WI38 (cell line): ENCODE data around the gene CHADL.

Experiments used
- H3K4me3 ChIP-seq: 2 replicates; pipeline ENCODE4 v1.5.1; 2011; ENCODE audit warnings: low read depth, mild to moderate bottlenecking, control low read depth, low read length
- TF ChIP-seq, protein P1 (sequence below): IDR thresholded peaks from 2 replicates; pipeline ENCODE4 v1.5.1; 2012; ENCODE audit warnings: low read depth, mild to moderate bottlenecking, control low read depth, low read length

CHADL gene

GRCh38 chr22:41238570-41239442 is 1.9 kb downstream of the CHADL start:
- no peak overlapping the region for H3K4me3 ChIP-seq

DNA sequence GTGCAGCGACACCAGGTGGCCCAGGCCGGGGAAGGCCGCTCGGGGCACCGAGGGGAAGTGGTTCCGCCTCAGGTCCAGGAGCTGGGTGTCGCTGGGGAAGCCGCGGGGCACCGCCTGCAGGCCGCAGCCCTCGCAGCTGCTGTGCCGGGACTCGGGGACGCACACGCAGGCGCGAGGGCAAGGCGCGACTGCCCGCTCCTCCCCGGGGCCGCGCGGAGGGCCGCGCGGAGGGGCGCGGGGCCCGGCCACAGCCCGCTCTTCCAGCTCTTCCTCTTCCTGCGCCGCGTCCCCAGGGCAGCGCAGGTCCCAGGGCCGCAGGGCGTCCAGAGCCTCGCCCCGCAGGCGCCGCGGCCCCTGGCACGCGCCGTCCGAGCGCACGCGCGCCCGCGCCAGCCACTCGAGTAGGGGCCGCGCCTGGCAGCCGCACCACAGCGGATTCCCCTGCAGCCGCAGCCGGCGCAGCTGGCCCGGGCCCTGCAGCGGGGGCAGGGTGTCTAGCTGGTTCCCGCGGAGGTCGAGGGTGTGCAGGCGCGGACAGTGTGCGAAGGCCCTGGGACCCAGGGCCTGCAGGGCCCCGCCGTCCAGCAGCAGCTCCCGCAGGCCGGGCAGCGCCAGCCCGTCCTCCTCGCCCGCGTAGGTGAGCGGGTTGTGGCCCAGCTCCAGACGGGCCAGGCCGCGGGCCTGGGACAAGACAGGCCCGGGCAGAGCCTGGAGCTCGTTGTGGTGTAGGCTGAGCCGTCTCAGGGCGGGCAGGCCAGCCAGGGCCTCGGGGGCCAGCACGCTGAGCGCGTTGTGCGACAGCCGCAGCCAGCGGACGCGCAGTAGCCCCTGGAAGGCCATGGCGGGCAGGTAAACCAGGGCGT is 2.8 kb downstream of the CHADL start:
- TF ChIP-seq, protein P1, sequence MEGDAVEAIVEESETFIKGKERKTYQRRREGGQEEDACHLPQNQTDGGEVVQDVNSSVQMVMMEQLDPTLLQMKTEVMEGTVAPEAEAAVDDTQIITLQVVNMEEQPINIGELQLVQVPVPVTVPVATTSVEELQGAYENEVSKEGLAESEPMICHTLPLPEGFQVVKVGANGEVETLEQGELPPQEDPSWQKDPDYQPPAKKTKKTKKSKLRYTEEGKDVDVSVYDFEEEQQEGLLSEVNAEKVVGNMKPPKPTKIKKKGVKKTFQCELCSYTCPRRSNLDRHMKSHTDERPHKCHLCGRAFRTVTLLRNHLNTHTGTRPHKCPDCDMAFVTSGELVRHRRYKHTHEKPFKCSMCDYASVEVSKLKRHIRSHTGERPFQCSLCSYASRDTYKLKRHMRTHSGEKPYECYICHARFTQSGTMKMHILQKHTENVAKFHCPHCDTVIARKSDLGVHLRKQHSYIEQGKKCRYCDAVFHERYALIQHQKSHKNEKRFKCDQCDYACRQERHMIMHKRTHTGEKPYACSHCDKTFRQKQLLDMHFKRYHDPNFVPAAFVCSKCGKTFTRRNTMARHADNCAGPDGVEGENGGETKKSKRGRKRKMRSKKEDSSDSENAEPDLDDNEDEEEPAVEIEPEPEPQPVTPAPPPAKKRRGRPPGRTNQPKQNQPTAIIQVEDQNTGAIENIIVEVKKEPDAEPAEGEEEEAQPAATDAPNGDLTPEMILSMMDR, result no peak
- H3K4me3 ChIP-seq, result no peak overlapping the region

More at GRCh38 chr22:41238570-41239442, 1.9 kb downstream of the CHADL start:
- TF ChIP-seq, protein P1, result no peak

DNA sequence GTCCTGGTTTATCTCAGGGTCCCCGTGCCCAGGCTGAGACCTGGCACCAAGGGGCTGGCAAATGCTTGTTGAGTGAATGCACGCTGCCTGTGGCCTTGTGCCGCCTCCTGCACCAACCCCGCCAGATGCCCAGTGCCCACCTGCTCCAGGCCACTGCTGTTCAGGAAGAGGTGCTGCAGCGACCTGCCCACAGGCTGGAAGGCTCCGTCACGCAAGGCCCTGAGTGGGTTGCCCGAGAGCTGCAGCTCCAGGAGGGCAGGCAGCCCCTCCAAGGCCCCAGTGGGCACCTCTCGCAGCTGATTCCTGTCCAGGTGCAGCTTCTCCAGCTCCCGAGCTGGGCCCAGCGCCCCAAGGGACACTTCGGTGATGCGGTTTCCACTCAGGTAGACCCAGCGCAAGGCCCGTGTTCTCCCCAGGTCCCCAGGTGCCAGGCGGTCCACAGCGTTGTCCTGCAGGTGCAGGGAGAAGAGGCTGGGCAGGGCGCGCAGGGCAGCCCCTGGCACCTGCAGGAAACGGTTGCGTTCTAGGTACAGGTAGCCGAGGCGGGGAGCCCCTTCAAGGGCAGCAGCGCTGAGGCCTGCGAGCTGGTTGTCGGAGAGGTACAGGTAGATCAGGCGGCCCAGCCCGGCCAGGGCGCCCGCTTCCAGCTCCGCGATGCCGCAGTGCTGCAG is 3.6 kb downstream of the CHADL start:
- TF ChIP-seq, protein P1, result no peak
- H3K4me3 ChIP-seq, result no peak overlapping the region

DNA sequence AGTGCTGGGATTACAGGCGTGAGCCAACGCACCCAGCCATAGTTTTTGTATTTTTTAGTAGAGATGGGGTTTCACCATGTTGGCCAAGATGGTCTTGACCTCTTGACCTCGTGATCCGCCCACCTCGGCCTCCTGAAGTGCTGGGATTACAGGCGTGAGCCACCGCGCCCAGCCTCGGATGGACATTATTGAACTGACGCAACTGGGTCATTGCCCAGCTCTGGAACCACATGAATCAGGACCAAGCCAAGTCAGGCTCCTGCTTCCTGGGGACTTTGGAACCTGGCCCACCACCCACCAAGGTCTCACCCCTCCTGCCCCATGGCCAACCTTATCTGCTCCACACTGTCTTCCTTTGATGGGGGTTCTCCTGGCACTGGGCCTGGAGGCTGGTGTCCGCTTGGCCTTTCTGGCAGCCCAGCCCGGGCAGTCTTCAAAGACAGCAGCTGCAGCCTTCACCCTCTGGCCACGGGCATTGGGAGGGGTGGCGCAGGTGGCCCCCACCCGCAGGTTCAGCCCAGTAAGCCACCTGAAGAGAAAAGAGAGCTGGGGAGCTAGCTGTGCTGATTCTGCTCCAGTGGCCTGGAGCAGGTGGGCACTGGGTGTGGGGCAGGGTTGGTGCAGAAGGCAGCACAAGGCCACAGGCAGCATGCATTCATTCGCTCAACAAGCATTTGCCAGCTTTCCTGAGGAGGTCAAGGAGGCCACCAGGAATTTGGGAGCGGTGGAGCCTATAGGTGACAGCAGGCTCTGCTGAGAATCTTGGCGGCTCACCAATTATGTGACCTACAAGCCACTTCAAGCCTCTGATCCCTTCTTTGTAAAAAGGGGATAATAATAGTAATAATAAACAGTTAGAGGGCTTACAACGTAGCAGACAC is 5.7 kb downstream of the CHADL start:
- TF ChIP-seq, protein P1, result no peak
- H3K4me3 ChIP-seq, result no peak overlapping the region

DNA sequence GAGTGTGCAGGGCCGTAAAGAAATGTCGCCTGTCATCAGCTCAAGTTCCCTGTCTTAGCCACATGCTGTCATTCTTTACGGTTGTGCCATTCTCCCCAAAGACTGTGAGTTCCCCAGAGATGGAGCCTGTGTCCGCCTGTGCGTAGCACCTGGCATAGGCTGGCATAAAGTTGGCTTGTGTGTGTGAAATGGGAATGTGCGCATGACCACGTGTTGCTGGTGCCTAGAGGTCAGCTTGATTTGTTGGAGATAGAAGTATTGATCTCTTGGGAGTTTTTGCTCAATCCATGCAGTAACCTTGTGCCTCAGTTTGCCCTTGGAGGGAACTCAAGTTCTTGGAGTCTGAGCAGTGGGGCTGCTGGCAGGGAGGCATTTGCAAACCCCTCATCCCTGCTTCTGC is 9.4 kb downstream of the CHADL start:
- H3K4me3 ChIP-seq, result no peak overlapping the region
- TF ChIP-seq, protein P1, result no peak

DNA sequence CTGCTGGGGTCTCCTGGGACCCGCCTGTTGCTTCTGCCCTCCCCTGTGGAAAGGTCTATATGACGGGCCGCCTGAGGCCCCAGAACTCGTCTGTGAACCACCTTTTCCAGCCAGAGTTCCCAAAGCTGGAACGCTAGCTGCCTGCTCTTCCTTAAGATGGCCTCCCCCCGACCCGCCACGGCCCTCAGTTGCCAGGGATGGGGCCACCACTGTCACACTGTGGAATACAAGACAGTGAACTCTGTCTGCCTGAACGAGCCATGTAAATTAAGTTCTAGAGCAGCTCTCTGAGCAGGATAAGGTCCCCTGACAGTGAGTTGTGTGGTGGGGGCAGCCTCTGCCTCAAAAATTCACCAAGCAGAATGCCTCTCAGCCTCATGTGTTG is 10.3 kb downstream of the CHADL start:
- TF ChIP-seq, protein P1, result no peak

More for the DNA sequence above, 10.3 kb downstream of the CHADL start:
- no peak overlapping the region for H3K4me3 ChIP-seq
